Fibroblast of lung (primary cell): ENCODE results near the gene PTPRF.

Source experiments
- EZH2 ChIP-seq: IDR thresholded peaks from 2 replicates; pipeline ENCODE4 v1.5.1; 2012; ENCODE audit warnings: low read length, control low read depth, mild to moderate bottlenecking; ENCODE audit errors: missing control alignments
- TF ChIP-seq, protein P1 (sequence below), 2 donors: IDR thresholded peaks in 1 of 2; conservative IDR thresholded peaks in 1 of 2; 1 replicate in 1 of 2; 2 replicates in 1 of 2; pipeline ENCODE4 v1.5.1; 2011 to 2012; ENCODE audit warnings: low read length in 2 of 2, control low read depth in 1 of 2, inconsistent platforms in 1 of 2, low read depth in 1 of 2, mild to moderate bottlenecking in 1 of 2

DNA sequence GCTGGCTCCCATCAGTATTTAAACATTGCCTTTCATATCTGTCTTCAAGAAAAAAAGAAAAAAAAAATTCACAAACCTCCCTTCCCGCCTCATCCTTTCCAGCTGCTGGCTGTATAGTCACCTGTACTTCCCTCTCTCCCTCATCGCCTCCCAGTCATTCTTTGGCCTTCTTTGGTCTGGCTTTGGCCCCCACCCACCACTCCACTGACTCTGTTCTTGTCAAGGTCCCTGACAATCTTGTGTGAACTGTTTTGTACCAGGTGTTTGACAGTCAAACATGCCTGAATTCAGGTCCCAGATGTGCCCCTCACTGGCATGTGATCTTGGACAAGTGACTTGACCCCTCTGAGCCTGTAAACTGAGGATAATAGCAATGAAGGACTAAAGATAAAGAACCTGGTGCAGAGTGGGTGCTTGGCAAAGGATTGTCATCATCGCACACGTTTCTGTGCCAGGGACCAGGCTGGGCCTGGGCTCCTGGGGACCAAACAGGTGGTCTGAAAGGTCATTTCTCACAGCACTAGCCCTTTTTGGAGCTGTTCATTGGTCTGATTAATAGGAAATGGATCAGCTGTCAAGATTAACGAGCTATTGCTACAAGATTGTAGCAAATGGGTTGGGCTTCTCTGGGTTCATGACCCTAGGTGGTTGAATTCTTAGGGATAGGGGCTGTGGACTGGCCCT, 21.5 kb downstream of the PTPRF start:
- TF ChIP-seq, protein P1, sequence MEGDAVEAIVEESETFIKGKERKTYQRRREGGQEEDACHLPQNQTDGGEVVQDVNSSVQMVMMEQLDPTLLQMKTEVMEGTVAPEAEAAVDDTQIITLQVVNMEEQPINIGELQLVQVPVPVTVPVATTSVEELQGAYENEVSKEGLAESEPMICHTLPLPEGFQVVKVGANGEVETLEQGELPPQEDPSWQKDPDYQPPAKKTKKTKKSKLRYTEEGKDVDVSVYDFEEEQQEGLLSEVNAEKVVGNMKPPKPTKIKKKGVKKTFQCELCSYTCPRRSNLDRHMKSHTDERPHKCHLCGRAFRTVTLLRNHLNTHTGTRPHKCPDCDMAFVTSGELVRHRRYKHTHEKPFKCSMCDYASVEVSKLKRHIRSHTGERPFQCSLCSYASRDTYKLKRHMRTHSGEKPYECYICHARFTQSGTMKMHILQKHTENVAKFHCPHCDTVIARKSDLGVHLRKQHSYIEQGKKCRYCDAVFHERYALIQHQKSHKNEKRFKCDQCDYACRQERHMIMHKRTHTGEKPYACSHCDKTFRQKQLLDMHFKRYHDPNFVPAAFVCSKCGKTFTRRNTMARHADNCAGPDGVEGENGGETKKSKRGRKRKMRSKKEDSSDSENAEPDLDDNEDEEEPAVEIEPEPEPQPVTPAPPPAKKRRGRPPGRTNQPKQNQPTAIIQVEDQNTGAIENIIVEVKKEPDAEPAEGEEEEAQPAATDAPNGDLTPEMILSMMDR (conservative IDR thresholded peaks at IDR 0.05 in 1 of 2, IDR thresholded peaks at IDR 0.05 in 1 of 2; ENCODE audit: low read depth in 1 of 2, low read length in 2 of 2) = no peak
- no peak for TF ChIP-seq EZH2
